Calu3 (cell line): ENCODE results near the gene CHMP4A. TPM values are rescaled to one million over a fixed set of nuclear protein-coding genes. Genes with fewer than 3 reads are reported as not detected.
"Not testable (repeated sequence)": the region's sequence is repeated elsewhere in the genome, so short reads cannot be mapped to it uniquely, and the experiment has no call there.

ENCODE experiments used
- BruUV-seq: library from RNA; stranded (reverse); fragments of 400-500 nt; replicated peaks from 2 replicates; lab custom pipeline; 2021; lab: Mats Ljungman, UMichigan
- CTCF ChIA-PET: fragments of 300-600 bp; sonication (Branson Sonifier 250); formaldehyde crosslinking; loops from one replicate; lab custom pipeline; 2022; ENCODE audit warnings: antibody characterized with exemption; lab: Charles Lee
- DNase-seq: peaks from one replicate; pipeline ENCODE4 v3.0.0; 2022
- H3K27ac Mint-ChIP-seq: one replicate; pipeline ENCODE4 v1.8.0; 2022; ENCODE audit warnings: mixed read lengths; ENCODE audit not compliant: unreplicated experiment
- H3K27me3 Mint-ChIP-seq: one replicate; pipeline ENCODE4 v1.8.0; 2022; ENCODE audit warnings: mixed read lengths; ENCODE audit not compliant: unreplicated experiment
- H3K36me3 Mint-ChIP-seq: one replicate; pipeline ENCODE4 v1.8.0; 2022; ENCODE audit warnings: mild to moderate bottlenecking, moderate library complexity, mixed read lengths; ENCODE audit not compliant: insufficient read depth, unreplicated experiment
- H3K4me1 Mint-ChIP-seq: one replicate; pipeline ENCODE4 v1.8.0; 2022; ENCODE audit warnings: mild to moderate bottlenecking, low read depth, mixed read lengths; ENCODE audit not compliant: unreplicated experiment
- H3K4me3 Mint-ChIP-seq: one replicate; pipeline ENCODE4 v1.8.0; 2022; ENCODE audit warnings: mild to moderate bottlenecking, low read depth, moderate library complexity, mixed read lengths; ENCODE audit not compliant: unreplicated experiment
- H3K9me3 Mint-ChIP-seq: one replicate; pipeline ENCODE4 v1.8.0; 2022; ENCODE audit warnings: low read depth, mixed read lengths; ENCODE audit not compliant: unreplicated experiment
- intact Hi-C: fragments of 100-400 bp; cut with micrococcal nuclease; formaldehyde crosslinking; loops from one replicate; pipeline ENCODE4 v1.10.0; 2022; ENCODE audit not compliant: unreplicated experiment
- total RNA-seq: library from RNA; stranded (reverse); gene quantifications from 2 replicates; pipeline ENCODE4 v1.2.3, GENCODE V29; 2022
- TF ChIP-seq, protein P1 (sequence below): fragments of 200-600 bp; IDR thresholded peaks from one replicate; pipeline ENCODE4 v1.8.0; 2022; ENCODE audit warnings: antibody characterized with exemption; ENCODE audit not compliant: unreplicated experiment

The CHMP4A gene
- total RNA-seq, 1 experiment from 2014 or later = 53.2 TPM

DNA sequence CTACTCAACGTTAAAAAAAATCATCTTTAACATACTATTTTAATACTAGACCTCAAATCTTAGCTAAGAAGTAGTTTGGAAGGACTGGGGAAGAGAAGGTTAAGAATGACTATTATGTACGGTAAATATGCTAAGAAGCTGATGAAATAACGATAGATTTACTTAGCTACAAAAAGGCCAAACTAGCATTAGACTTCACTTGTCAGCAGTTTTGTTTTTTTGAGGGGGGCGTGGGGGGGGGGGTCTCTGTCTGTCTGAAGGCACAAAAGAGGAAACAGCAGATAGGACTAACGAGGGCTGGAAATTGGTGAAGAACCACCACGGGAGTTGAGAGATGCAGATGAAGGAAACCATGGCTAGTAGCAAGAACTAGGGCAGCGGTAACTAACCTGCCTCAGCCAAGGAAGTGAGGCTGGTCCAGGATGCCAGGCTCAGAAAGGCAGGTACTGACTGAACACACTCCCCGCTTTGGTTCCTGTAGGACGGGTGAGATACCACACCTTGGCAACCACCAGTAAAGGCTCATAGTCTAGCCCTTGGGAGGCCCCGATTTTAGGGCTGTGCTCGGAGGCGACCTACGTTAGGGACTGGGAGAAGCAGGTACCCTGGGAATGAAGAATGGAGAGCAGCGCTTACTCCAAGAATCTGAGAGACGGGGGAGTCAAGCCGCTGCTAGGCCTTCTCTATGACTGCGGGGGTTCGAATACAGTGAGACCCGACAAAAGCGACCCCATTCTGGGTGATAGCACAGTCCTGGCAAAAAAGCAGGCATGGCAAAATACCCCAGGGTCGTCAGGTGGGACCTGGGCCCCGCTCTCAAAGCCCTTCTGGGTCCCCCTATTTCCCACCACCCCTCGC lies 18.2 kb upstream of the CHMP4A start:
- Mint-ChIP-seq H3K27ac (peak overlapping the region; percentile 67), H3K4me1 (peaks cover 23% of the 10 kb centered on the region), H3K36me3 (peaks cover 34% of the 10 kb centered on the region), H3K27me3 (no peaks in the 10 kb centered on the region), H3K4me3 (peak overlapping the region; percentile 83), H3K9me3 (no peaks in the 10 kb centered on the region)
- TF ChIP-seq, protein P1, sequence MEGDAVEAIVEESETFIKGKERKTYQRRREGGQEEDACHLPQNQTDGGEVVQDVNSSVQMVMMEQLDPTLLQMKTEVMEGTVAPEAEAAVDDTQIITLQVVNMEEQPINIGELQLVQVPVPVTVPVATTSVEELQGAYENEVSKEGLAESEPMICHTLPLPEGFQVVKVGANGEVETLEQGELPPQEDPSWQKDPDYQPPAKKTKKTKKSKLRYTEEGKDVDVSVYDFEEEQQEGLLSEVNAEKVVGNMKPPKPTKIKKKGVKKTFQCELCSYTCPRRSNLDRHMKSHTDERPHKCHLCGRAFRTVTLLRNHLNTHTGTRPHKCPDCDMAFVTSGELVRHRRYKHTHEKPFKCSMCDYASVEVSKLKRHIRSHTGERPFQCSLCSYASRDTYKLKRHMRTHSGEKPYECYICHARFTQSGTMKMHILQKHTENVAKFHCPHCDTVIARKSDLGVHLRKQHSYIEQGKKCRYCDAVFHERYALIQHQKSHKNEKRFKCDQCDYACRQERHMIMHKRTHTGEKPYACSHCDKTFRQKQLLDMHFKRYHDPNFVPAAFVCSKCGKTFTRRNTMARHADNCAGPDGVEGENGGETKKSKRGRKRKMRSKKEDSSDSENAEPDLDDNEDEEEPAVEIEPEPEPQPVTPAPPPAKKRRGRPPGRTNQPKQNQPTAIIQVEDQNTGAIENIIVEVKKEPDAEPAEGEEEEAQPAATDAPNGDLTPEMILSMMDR = no peak
- intact Hi-C loops = no loop called here
- TSS peak; percentile 56 for BruUV-seq
- CTCF ChIA-PET = no interaction called here
- no peak for DNase-seq

DNA sequence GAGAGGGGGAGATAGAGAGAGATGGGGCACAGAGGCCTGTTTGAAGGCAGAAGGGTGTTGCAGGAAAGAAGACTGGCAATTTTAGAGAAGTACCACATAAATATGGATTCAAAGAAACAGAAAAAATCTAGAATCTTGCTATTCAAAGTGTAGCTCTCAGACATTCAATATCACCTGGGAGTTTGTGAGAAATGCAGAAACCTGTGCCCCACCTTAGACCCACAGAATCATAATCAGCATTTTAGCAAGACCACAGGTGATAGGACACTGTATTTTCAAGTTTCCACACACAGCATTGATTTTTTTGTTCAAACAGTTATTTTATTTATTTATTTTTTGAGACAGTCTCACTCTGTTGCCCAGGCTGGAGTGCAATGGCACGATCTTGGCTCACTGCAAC lies 15.6 kb upstream of the CHMP4A start:
- Mint-ChIP-seq H3K4me3 (no peak overlapping the region), H3K9me3 (no peaks in the 10 kb centered on the region), H3K27ac (no peak overlapping the region), H3K4me1 (peaks cover 13% of the 10 kb centered on the region), H3K36me3 (peaks cover 31% of the 10 kb centered on the region), H3K27me3 (no peaks in the 10 kb centered on the region)
- no peak for DNase-seq
- TF ChIP-seq, protein P1 = no peak
- intact Hi-C loops = no loop called here
- CTCF ChIA-PET = interaction anchor here (0.6 kb wide), 3 partner anchors 10 to 27 kb away, joined by 3 to 4 read pairs (median 3); partner anchors contain the start of gene MDP1
- BruUV-seq = no TSS peak

DNA sequence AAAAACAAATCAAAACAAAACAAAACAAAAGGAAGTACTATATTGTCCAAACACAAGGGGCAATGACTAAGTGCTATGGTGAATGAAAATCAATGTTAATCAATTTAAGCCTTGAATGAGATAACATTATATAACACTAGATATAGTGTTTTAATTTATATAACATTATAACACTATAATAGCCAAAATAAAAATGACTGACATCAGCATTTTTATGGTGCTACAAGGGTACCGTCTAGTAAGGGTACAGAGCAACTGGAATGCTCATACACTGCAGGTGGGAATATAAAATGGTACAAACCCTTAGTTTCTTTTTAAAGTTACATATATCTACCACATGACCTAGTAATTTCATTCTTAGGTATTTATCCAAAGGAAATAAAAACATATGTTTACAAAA lies 13.2 kb upstream of the CHMP4A start:
- CTCF ChIA-PET = no interaction called here
- Mint-ChIP-seq H3K4me3 (no peak overlapping the region), H3K27me3 (no peaks in the 10 kb centered on the region), H3K36me3 (peaks cover 10% of the 10 kb centered on the region), H3K27ac (no peak overlapping the region), H3K9me3 (no peaks in the 10 kb centered on the region), H3K4me1 (peaks cover 9% of the 10 kb centered on the region)
- BruUV-seq = no TSS peak
- TF ChIP-seq, protein P1 = no peak
- intact Hi-C loops = no loop called here
- no peak for DNase-seq

DNA sequence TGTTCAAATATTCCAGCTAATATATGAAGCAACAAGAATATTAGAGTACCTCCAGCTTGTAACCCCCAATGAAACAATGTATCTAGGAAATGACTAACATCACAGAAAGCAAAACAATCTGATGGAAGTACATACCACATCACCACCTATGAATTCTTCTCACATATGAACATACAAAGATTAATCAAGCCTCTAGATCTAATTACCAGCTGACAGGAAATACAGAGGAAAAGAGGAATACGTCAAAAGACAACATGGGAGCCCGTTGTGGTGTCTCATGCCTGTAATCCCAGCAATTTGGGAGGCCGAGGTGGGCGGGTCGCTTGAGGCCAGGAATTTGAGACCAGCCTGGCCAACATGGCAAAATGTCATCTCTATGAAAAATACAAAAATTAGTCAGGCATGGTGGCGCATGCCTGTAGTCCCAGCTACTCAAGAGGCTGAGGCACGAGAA lies 11.4 kb upstream of the CHMP4A start:
- no peak for DNase-seq
- no TSS peak for BruUV-seq

DNA sequence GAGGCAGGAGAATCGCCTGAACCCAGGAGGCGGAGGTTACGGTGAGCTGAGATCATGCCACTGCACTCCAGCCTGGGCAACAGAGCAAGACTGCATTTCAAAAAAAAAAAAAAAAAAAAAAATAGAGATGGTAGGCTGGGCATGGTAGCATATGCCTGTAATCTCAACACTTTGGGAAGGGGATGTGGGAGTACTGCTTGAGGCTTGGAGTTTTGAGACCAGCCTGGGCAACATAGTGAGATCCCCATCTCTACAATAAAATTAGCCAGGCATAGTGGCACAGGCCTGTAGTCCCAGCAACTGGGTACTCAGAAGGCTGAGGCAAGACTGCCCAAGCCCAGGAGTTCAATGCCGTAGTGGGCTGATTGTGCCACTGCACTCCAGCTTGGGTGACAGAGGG lies 9.7 kb upstream of the CHMP4A start:
- DNase-seq, H3K27me3 Mint-ChIP-seq, H3K4me3 Mint-ChIP-seq, H3K27ac Mint-ChIP-seq, intact Hi-C loops, H3K4me1 Mint-ChIP-seq, CTCF ChIA-PET, H3K9me3 Mint-ChIP-seq, H3K36me3 Mint-ChIP-seq, BruUV-seq: not testable (repeated sequence)

More for the DNA sequence above, 11.4 kb upstream of the CHMP4A start:
- TF ChIP-seq, protein P1 = no peak
- peaks cover 9% of the 10 kb centered on the region for H3K4me1 Mint-ChIP-seq
- no peaks in the 10 kb centered on the region for H3K27me3 Mint-ChIP-seq
- peaks cover 9% of the 10 kb centered on the region for H3K36me3 Mint-ChIP-seq
- no peak overlapping the region for H3K27ac Mint-ChIP-seq
- no peaks in the 10 kb centered on the region for H3K9me3 Mint-ChIP-seq
- H3K4me3 Mint-ChIP-seq = no peak overlapping the region
- intact Hi-C loops = no loop called here
- CTCF ChIA-PET = no interaction called here
